ENCODE data around the gene UQCRHL. TPM values are rescaled to one million over a fixed set of nuclear protein-coding genes. Genes with fewer than 3 reads are reported as not detected.

UQCRHL gene
- total and polyA plus RNA-seq, 12 donors, result 2.1 to 8.6 (median 3.9) TPM

GRCh38 chr1:15777909-15778707, 29.3 kb downstream of the UQCRHL start:
- no peak for TF ChIP-seq CTCF (IDR thresholded peaks at IDR 0.05)
- H3K36me3 ChIP-seq, result peaks cover 0 to 86% (median 2%) of the 10 kb centered on the region in 9 donors
- H3K27me3 ChIP-seq, result no peaks in the 10 kb centered on the region
- no peak for DNase-seq
- H3K27ac ChIP-seq, result no peak overlapping the region
- no peaks in the 10 kb centered on the region for H3K9me3 ChIP-seq
- H3K4me3 ChIP-seq, result no peak overlapping the region
- peaks cover 0 to 6% (median 0%) of the 10 kb centered on the region in 9 donors for H3K4me1 ChIP-seq
- ATAC-seq, result no peak
- intact Hi-C loops (cut with DNase I), result no loop called here
- 88 to 92% methylated on average over 7 of the region's 7 CpGs for WGBS, 2 donors

- intact Hi-C loops (cut with DNase I), result no loop called here
- H3K4me1 ChIP-seq, result peaks cover 0 to 6% (median 0%) of the 10 kb centered on the region in 9 donors
- no peak for ATAC-seq
- no peaks in the 10 kb centered on the region for H3K9me3 ChIP-seq
- H3K27me3 ChIP-seq, result no peaks in the 10 kb centered on the region
- 62 to 85% methylated on average over 2 of the region's 2 CpGs for whole genome bisulfite sequencing, 2 donors
- no peak for DNase-seq
- no peak overlapping the region for H3K27ac ChIP-seq
- no peak overlapping the region for H3K4me3 ChIP-seq
- peaks cover 0 to 92% (median 10%) of the 10 kb centered on the region in 9 donors for H3K36me3 ChIP-seq
- TF ChIP-seq CTCF (IDR thresholded peaks at IDR 0.05), result no peak
These were observed 31.7 kb downstream of the UQCRHL start for GRCh38 chr1:15775706-15776105.

- no peak overlapping the region for H3K27ac ChIP-seq
- H3K4me3 ChIP-seq, result no peak overlapping the region
- H3K4me1 ChIP-seq, result no peaks in the 10 kb centered on the region
- WGBS, 2 donors, result 64 to 66% methylated on average over 6 of the region's 6 CpGs
- H3K9me3 ChIP-seq, result no peaks in the 10 kb centered on the region
- no peak for TF ChIP-seq CTCF (IDR thresholded peaks at IDR 0.05)
- no peaks in the 10 kb centered on the region for H3K27me3 ChIP-seq
- ATAC-seq (peak in 1 of 8 donors; percentile 27), DNase-seq (no peak)
- H3K36me3 ChIP-seq, result peaks cover 0 to 90% (median 13%) of the 10 kb centered on the region in 9 donors
- intact Hi-C loops (cut with DNase I), result no loop called here
These were observed 35.5 kb downstream of the UQCRHL start for GRCh38 chr1:15771836-15772515.

GRCh38 chr1:15770313-15770962, 37.0 kb downstream of the UQCRHL start:
- ATAC-seq (no peak), DNase-seq (no peak)
- H3K4me3 ChIP-seq, result no peak overlapping the region
- no peaks in the 10 kb centered on the region for H3K9me3 ChIP-seq
- no peak overlapping the region for H3K27ac ChIP-seq
- H3K36me3 ChIP-seq, result peaks cover 0 to 83% (median 13%) of the 10 kb centered on the region in 9 donors
- no peak for TF ChIP-seq CTCF (IDR thresholded peaks at IDR 0.05)
- peaks cover 0 to 6% (median 0%) of the 10 kb centered on the region in 9 donors for H3K4me1 ChIP-seq
- H3K27me3 ChIP-seq, result no peaks in the 10 kb centered on the region
- WGBS, 2 donors, result 94 to 97% methylated on average over 14 of the region's 14 CpGs
- intact Hi-C loops (cut with DNase I), result no loop called here
